Astrocyte of the spinal cord (primary cell): ENCODE measurements around the gene ARID1A.

Source experiments
- DNase-seq: peaks from one replicate; pipeline ENCODE4 v3.0.0; 2011; ENCODE audit warnings: low read depth, low spot score
- H3K4me3 ChIP-seq: 2 replicates; pipeline ENCODE4 v1.5.1; 2011; ENCODE audit warnings: low read depth, mild to moderate bottlenecking, low read length, moderate library complexity
- CTCF ChIP-seq: IDR thresholded peaks from 2 replicates; pipeline ENCODE4 v1.5.1; 2012; ENCODE audit warnings: low read depth, mild to moderate bottlenecking, low read length, inconsistent platforms
- in situ Hi-C: cut with HindIII; loops from 2 replicates; pipeline ENCODE4 v1.10.0; 2017; ENCODE audit warnings: low sequenced_read_pairs

The ARID1A gene

GRCh38 chr1:26752519-26752918, 56.7 kb downstream of the ARID1A start:
- H3K4me3 ChIP-seq = no peak overlapping the region
- in situ Hi-C loops = no loop called here
- TF ChIP-seq CTCF = no peak

GRCh38 chr1:26754086-26754874, 58.5 kb downstream of the ARID1A start:
- TF ChIP-seq CTCF = no peak
- no peak overlapping the region for H3K4me3 ChIP-seq
- in situ Hi-C loops = no loop called here
- no peak for DNase-seq

More at GRCh38 chr1:26752519-26752918, 56.7 kb downstream of the ARID1A start:
- DNase-seq = no peak

- no peak overlapping the region for H3K4me3 ChIP-seq
- no peak for DNase-seq
- TF ChIP-seq CTCF = no peak
- in situ Hi-C loops = no loop called here
Observed at GRCh38 chr1:26758358-26758757, 62.5 kb downstream of the ARID1A start.

- no peak for TF ChIP-seq CTCF
- no peak for DNase-seq
- in situ Hi-C loops = no loop called here
- H3K4me3 ChIP-seq = no peak overlapping the region
Observed at GRCh38 chr1:26759531-26759930, 63.7 kb downstream of the ARID1A start.

GRCh38 chr1:26761217-26761616, 65.4 kb downstream of the ARID1A start:
- in situ Hi-C loops = no loop called here
- DNase-seq = no peak

GRCh38 chr1:26767714-26768113, 71.9 kb downstream of the ARID1A start:
- no peak for DNase-seq
- no peak for TF ChIP-seq CTCF
- H3K4me3 ChIP-seq = no peak overlapping the region
- in situ Hi-C loops = no loop called here

More at GRCh38 chr1:26761217-26761616, 65.4 kb downstream of the ARID1A start:
- no peak overlapping the region for H3K4me3 ChIP-seq
- TF ChIP-seq CTCF = no peak
